Spleen (tissue), 11 donors: ENCODE measurements around the gene OSMR. TPM values are rescaled to one million over a fixed set of nuclear protein-coding genes. Genes with fewer than 3 reads are reported as not detected.

Experiments used
- DNase-seq: peaks from one replicate; pipeline ENCODE4 v3.0.0-alpha.2; 2020
- H3K27ac ChIP-seq, 8 donors: fragments of 200-600 bp; sonication (generic) in 7 of 8; 1 replicate in 4 of 8; 2 replicates in 4 of 8; pipeline versions ENCODE4 v1.5.0 to v1.8.0; 2016 to 2021; ENCODE audit warnings: inconsistent platforms in 4 of 8, mild to moderate bottlenecking in 4 of 8, moderate library complexity in 1 of 8
- H3K27me3 ChIP-seq, 7 donors: fragments of 200-600 bp; sonication (generic) in 6 of 7; replicated peaks in 1 of 7; 1 replicate in 4 of 7; 2 replicates in 3 of 7; pipeline versions ENCODE4 v1.5.0 to v1.8.0; 2016 to 2021; ENCODE audit warnings: inconsistent platforms in 3 of 7, mild to moderate bottlenecking in 1 of 7
- H3K36me3 ChIP-seq, 6 donors: fragments of 200-600 bp; sonication (generic) in 5 of 6; 1 replicate in 4 of 6; 2 replicates in 2 of 6; pipeline versions ENCODE4 v1.5.0 to v1.8.0; 2016 to 2021; ENCODE audit warnings: inconsistent platforms in 2 of 6
- H3K4me1 ChIP-seq, 6 donors: fragments of 200-600 bp; sonication (generic) in 5 of 6; 1 replicate in 3 of 6; 2 replicates in 3 of 6; pipeline versions ENCODE4 v1.5.0 to v1.8.0; 2016 to 2021; ENCODE audit warnings: inconsistent platforms in 3 of 6
- H3K4me3 ChIP-seq, 8 donors: fragments of 200-600 bp; sonication (generic) in 7 of 8; 1 replicate in 4 of 8; 2 replicates in 4 of 8; pipeline versions ENCODE4 v1.5.0 to v1.8.0; 2016 to 2021; ENCODE audit warnings: inconsistent platforms in 4 of 8, mild to moderate bottlenecking in 4 of 8, moderate library complexity in 2 of 8
- H3K9me3 ChIP-seq, 8 donors: fragments of 200-600 bp; sonication (generic) in 7 of 8; 1 replicate in 4 of 8; 2 replicates in 4 of 8; pipeline versions ENCODE4 v1.5.0 to v1.8.0; 2016 to 2021; ENCODE audit warnings: inconsistent platforms in 4 of 8
- POLR2A ChIP-seq, 3 donors: fragments of 450-650 bp; IDR thresholded peaks; one replicate each; pipeline ENCODE4 v1.5.1; 2017; ENCODE audit warnings: antibody characterized with exemption in 3 of 3, mild to moderate bottlenecking in 1 of 3
- POLR2AphosphoS5 ChIP-seq, 3 donors: sonication (generic); formaldehyde crosslinking; IDR thresholded peaks; one replicate each; pipeline ENCODE4 v1.5.1; 2017; ENCODE audit warnings: antibody characterized with exemption in 3 of 3
- WGBS, 5 donors: extraction: QIAGEN DNeasy Blood & Tissue Kit in 3 of 5; methylation state at CpG; one replicate each; pipeline versions ENCODE4 v1.1.5 to v1.1.7; 2013 to 2018; 5-methylcytosine and 5-hydroxymethylcytosine counted together
- intact Hi-C: fragments of 100-400 bp; cut with DNase I; formaldehyde crosslinking; loops from one replicate; pipeline ENCODE4 v1.15.0; 2023; ENCODE audit warnings: low total_unique reads
- polyA plus RNA-seq, 3 donors: library from polyadenylated mRNA; stranded (reverse); fragments of 200-250 nt; gene quantifications; one replicate each; pipeline ENCODE4 v1.2.1, GENCODE V29; 2013
- total RNA-seq, 7 donors: library from RNA; depleted of rRNA in 3 of 7; stranded (reverse); fragments of >200 nt in 3 of 7; fragmentation: NEBNext Ultra II Directional in 4 of 7; extraction: Animal tissue kit (Norgen Biotek cat#: 25700) in 4 of 7; gene quantifications; one replicate each; pipeline versions ENCODE4 v1.1.0 to v1.2.1, GENCODE V29; 2016 to 2021
- TF ChIP-seq, protein P1 (sequence below), 11 experiments: fragments of 200-600 bp in 7 of 11; fragments of 450-650 bp in 4 of 11; sonication (generic) in 4 of 11; IDR thresholded peaks in 8 of 11; conservative IDR thresholded peaks in 3 of 11; 1 replicate in 7 of 11; 2 replicates in 4 of 11; pipeline versions ENCODE4 v1.4.0 to v1.8.0; 2016 to 2021; ENCODE audit warnings: antibody characterized with exemption in 11 of 11, inconsistent platforms in 4 of 11, mild to moderate bottlenecking in 1 of 11
- donor health status: healthy with polysubstance abuse.
- donor health status: DM: no; HTN: no; CAD: no; lungs with moderate emphysema.
- donor health status: DM: no; HTN: no; CAD: no.
- donor health status: Bipolar disorder and iron deficiency.
- donor health status: healthy.
- donor health status: DM: no; HTN: no; CAD: no.
- donor health status: DM: yes; HTN: yes; CAD: no.

OSMR gene
- total and polyA plus RNA-seq, 10 donors = 2.5 to 74.6 (median 67.9) TPM

DNA sequence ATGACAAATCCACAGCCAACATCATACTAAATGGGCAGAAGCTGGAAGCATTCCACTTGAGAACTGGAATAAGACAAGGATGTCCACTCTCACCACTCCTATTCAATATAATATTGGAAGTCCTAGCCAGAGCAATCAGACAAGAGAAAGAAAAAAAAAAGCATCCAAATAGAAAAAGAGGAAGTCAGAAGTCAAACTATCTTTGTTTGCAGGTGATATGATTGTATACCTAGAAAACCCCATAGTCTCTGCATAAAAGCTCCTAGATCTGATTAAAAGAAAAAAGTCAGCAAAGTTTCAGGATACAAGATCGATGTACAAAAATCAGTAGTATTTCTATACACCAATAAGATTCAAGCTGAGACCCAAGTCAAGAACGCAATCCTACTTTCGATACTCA, 66.1 kb downstream of the OSMR start:
- intact Hi-C loops = loop anchor here (10.0 kb wide), 1 partner anchor 77 kb away; no protein-coding TSS in a partner anchor
- TF ChIP-seq POLR2AphosphoS5 (IDR thresholded peaks at IDR 0.05) = no peak
- TF ChIP-seq, protein P1, sequence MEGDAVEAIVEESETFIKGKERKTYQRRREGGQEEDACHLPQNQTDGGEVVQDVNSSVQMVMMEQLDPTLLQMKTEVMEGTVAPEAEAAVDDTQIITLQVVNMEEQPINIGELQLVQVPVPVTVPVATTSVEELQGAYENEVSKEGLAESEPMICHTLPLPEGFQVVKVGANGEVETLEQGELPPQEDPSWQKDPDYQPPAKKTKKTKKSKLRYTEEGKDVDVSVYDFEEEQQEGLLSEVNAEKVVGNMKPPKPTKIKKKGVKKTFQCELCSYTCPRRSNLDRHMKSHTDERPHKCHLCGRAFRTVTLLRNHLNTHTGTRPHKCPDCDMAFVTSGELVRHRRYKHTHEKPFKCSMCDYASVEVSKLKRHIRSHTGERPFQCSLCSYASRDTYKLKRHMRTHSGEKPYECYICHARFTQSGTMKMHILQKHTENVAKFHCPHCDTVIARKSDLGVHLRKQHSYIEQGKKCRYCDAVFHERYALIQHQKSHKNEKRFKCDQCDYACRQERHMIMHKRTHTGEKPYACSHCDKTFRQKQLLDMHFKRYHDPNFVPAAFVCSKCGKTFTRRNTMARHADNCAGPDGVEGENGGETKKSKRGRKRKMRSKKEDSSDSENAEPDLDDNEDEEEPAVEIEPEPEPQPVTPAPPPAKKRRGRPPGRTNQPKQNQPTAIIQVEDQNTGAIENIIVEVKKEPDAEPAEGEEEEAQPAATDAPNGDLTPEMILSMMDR (IDR thresholded peaks at IDR 0.05 in 8 of 11, conservative IDR thresholded peaks at IDR 0.05 in 3 of 11) = no peak
- TF ChIP-seq POLR2A (IDR thresholded peaks at IDR 0.05) = no peak
- H3K4me1 ChIP-seq = no peaks in the 10 kb centered on the region
- no peak for DNase-seq
- H3K27me3 ChIP-seq = peaks cover 0 to 17% (median 0%) of the 10 kb centered on the region in 7 donors
- H3K4me3 ChIP-seq = no peak overlapping the region
- H3K9me3 ChIP-seq = peaks cover 0 to 19% (median 10%) of the 10 kb centered on the region in 8 donors
- H3K27ac ChIP-seq = no peak overlapping the region
- 96 to 99% (median 98%) methylated on average over 3 of the region's 3 CpGs for WGBS, 5 donors
- H3K36me3 ChIP-seq = peaks cover 0 to 28% (median 4%) of the 10 kb centered on the region in 6 donors

DNA sequence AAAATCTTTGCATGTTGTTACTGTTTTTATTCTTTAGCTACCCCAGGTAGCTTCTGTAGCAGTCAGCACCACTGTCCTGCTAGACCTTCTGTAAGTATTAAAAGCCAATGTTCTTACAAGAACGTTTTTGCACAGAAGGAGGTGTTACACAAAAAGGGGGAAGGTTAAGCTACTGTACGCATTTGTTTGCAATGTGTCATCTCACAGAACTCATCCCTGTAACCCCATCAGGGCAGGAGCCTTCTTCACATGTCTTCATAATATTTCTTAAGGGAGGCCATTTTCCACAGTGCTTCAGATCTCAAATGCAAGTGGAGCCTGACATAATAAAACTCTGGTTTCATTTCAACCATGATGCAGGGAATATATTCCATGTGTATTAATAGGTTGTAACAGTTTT, 67.9 kb downstream of the OSMR start:
- H3K9me3 ChIP-seq = peaks cover 0 to 19% (median 10%) of the 10 kb centered on the region in 8 donors
- no peaks in the 10 kb centered on the region for H3K4me1 ChIP-seq
- H3K27me3 ChIP-seq = peaks cover 0 to 9% (median 0%) of the 10 kb centered on the region in 7 donors
- H3K4me3 ChIP-seq = no peak overlapping the region
- DNase-seq = no peak
- intact Hi-C loops = loop anchor here (10.0 kb wide), 1 partner anchor 79 kb away; no protein-coding TSS in a partner anchor
- WGBS, 5 donors = 63 to 86% (median 83%) methylated on average over 2 of the region's 2 CpGs
- H3K27ac ChIP-seq = no peak overlapping the region
- TF ChIP-seq, protein P1 (IDR thresholded peaks at IDR 0.05 in 8 of 11, conservative IDR thresholded peaks at IDR 0.05 in 3 of 11) = no peak
- no peak for TF ChIP-seq POLR2A (IDR thresholded peaks at IDR 0.05)
- no peak for TF ChIP-seq POLR2AphosphoS5 (IDR thresholded peaks at IDR 0.05)
- peaks cover 0 to 28% (median 6%) of the 10 kb centered on the region in 6 donors for H3K36me3 ChIP-seq

DNA sequence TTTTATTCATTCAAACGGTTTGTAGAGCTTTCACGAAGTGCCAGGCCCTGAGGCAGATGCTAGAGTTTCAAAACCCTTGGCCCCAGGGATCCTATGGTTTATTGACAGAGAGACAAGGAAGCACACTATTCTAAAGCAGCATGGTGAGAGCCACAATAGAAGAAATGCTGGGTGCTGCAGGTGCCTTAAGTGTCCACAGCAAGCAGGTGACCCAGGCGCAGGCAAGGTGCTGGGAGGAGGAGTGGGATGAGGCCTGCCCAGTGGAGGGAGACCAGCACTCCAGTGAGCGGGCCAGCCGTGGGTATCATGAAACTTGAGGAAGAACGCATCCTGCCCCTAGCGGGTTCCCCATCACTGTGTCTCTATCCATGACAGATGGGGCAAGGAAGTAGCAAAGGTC, 71.0 kb downstream of the OSMR start:
- H3K9me3 ChIP-seq = no peaks in the 10 kb centered on the region
- TF ChIP-seq POLR2AphosphoS5 (IDR thresholded peaks at IDR 0.05) (no peak), POLR2A (IDR thresholded peaks at IDR 0.05) (no peak)
- TF ChIP-seq, protein P1 (IDR thresholded peaks at IDR 0.05 in 8 of 11, conservative IDR thresholded peaks at IDR 0.05 in 3 of 11) = no peak
- peaks cover 0 to 4% (median 0%) of the 10 kb centered on the region in 7 donors for H3K27me3 ChIP-seq
- no peak overlapping the region for H3K4me3 ChIP-seq
- intact Hi-C loops = loop anchor here (10.0 kb wide), 1 partner anchor 82 kb away; no protein-coding TSS in a partner anchor
- H3K4me1 ChIP-seq = no peaks in the 10 kb centered on the region
- H3K36me3 ChIP-seq = peaks cover 0 to 49% (median 6%) of the 10 kb centered on the region in 6 donors
- DNase-seq = no peak
- 73 to 88% (median 77%) methylated on average over 7 of the region's 7 CpGs for WGBS, 5 donors
- H3K27ac ChIP-seq = no peak overlapping the region

DNA sequence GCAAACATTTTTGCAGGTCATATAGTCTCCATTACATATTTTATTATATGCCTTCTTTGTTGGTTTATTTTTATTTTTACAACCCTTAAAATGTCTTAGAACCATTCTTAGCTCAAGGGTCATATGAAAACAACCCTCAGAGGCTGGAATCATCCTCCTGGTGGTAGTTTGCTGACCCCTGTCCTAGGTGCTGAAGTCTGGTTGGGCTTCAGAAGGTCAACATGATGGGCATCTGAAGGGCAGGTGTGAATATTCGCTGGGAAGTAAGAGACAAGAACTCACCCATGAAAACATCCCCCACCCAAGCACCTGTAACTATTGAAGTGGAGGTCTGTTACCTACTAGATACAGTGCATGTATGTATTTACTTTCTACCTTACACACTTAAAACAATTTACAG, 75.4 kb downstream of the OSMR start:
- Histone ChIP-seq H3K4me1 (no peaks in the 10 kb centered on the region), H3K9me3 (no peaks in the 10 kb centered on the region), H3K27ac (no peak overlapping the region), H3K4me3 (no peak overlapping the region), H3K36me3 (peaks cover 0 to 71% (median 13%) of the 10 kb centered on the region in 6 donors), H3K27me3 (peaks cover 0 to 19% (median 0%) of the 10 kb centered on the region in 7 donors)
- TF ChIP-seq POLR2A (IDR thresholded peaks at IDR 0.05) = no peak
- TF ChIP-seq POLR2AphosphoS5 (IDR thresholded peaks at IDR 0.05) = no peak
- TF ChIP-seq, protein P1 (IDR thresholded peaks at IDR 0.05 in 8 of 11, conservative IDR thresholded peaks at IDR 0.05 in 3 of 11) = no peak
- intact Hi-C loops = loop anchor here (10.0 kb wide), 1 partner anchor 486 kb away; no protein-coding TSS in a partner anchor
- no peak for DNase-seq
- 63 to 93% (median 74%) methylated on average over 1 of the region's 1 CpG for WGBS, 5 donors
